ENCODE measurements around the gene NFIX.
A peak's percentile ranks its signal among the peaks of the same experiment; 100 is the strongest.

DNA sequence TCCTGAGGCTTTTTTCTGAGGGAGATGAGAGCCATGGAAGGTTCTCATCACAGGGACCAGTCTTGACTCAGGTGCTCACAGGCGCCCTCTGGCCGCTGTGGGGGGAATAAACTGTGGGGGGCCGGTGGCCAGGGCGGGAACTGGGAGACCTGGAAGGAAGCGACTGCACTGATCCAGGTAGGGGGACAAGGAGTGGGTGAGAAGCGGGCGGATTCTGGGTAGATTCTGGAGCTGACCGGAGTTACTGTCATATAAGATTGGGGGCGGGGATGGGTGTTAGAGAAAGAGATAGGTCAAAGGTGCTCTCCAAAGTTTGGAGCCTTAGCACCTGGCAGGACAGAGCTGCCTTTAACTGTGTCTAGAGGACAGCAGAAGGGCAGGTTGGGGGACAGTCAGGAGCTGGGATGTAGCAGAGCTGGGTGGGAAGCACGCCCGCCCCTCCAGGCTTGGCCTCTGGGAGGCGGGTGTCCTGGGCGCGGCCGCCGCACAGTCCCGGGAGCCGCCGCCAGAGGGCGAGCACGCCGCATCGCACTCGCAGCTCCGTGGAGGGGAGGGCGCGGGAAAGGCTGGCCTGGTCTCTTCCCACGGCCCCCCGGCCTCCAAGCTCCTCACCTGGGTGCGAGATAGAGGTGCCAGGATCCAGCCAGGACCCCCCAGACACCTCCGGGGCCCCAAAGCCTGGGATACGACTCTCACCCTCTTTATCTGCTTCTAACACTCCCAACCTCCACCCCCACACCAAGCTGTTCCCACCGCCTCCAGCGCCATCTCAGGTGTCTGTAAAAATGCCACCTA lies 30.1 kb upstream of the NFIX start:
- TF ChIP-seq, protein P1, sequence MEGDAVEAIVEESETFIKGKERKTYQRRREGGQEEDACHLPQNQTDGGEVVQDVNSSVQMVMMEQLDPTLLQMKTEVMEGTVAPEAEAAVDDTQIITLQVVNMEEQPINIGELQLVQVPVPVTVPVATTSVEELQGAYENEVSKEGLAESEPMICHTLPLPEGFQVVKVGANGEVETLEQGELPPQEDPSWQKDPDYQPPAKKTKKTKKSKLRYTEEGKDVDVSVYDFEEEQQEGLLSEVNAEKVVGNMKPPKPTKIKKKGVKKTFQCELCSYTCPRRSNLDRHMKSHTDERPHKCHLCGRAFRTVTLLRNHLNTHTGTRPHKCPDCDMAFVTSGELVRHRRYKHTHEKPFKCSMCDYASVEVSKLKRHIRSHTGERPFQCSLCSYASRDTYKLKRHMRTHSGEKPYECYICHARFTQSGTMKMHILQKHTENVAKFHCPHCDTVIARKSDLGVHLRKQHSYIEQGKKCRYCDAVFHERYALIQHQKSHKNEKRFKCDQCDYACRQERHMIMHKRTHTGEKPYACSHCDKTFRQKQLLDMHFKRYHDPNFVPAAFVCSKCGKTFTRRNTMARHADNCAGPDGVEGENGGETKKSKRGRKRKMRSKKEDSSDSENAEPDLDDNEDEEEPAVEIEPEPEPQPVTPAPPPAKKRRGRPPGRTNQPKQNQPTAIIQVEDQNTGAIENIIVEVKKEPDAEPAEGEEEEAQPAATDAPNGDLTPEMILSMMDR (IDR thresholded peaks at IDR 0.05): peak; percentile 89 to 96 (median 96)
- TF ChIP-seq POLR2A (IDR thresholded peaks at IDR 0.05): no peak
- peak in 1 of 4 donors; percentile 32 for TF ChIP-seq POLR2AphosphoS5 (IDR thresholded peaks at IDR 0.05)

All from sigmoid colon (tissue), 4 donors.